GM18511 (cell line): ENCODE results near the gene FCRLA.

Experiments used
- ATAC-seq: cut with Tn5 transposase; IDR thresholded peaks from one replicate; pipeline ENCODE4 v1.9.1; 2021; ENCODE audit warnings: mild to moderate bottlenecking, moderate library complexity; ENCODE audit not compliant: unreplicated experiment

The FCRLA gene

DNA sequence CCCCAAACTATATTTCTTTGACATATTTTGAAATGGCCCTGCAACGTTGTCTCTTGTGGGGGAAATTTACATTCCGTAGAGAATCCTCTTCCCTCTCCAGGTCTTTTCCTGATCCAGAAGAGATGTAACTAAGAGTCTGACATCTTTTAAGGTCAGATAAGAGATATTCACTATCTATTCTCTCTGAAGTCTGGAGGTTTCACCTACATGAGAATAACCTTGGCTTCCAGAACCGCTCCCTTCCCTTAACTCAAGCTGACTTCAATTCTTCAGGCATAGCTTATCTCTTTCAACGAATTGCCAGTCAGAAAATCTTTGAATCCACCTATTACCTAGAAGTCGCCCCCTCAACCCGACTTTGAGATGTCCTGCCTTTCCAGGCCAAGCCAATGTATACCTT, 24.2 kb downstream of the FCRLA start:
- ATAC-seq = no peak

DNA sequence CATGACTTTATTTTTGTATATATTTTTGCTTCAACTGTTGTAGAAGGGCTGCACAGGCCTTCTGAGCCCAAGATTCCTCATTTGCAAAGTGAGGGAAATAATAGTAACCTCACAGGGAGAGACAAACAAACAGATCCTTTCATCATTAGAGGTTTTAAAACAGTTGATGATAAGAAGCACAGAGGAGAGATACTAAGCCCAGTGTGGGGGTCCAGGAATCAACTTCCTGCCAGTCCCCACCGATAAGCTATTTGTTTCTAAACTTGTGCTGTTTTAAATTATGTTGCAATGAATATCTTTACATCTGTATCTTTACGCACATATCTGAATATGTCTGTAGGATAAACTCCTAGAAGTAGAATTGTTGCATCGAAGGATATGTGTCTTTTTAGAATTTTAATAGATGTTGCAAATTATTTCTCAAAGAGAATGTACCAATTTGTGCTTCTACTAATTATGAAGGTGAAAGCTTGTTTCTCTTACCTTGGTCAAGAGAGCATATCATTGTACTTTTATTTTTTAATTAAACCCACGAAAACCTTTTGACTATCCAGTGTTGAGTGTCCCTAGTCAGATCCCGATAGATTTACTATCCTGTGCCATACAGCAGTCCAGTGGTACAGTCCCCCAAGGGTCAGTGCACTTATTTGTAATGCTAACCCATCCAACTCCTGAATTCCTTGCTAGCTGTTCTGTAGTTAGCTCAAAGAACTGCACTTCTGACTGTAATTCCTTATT, 25.1 kb downstream of the FCRLA start:
- ATAC-seq = no peak

DNA sequence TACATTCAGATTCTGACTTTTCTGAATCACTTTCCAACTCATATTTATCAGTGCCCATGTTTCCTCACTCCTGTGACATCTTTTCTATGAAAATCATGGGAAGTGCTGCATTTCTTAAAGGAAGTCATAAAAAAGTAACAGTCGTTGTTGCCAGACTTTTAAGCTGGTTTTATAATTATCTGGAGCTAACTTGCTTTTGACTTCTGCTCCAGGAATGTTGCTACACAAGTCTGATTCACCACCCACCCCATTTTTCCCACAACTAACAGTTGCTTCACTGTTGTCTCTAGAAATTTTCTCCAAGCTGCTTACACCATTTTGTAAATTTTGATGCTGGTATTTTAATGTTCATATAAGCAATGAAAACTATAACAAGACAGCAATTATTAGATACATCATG, 26.5 kb downstream of the FCRLA start:
- no peak for ATAC-seq

DNA sequence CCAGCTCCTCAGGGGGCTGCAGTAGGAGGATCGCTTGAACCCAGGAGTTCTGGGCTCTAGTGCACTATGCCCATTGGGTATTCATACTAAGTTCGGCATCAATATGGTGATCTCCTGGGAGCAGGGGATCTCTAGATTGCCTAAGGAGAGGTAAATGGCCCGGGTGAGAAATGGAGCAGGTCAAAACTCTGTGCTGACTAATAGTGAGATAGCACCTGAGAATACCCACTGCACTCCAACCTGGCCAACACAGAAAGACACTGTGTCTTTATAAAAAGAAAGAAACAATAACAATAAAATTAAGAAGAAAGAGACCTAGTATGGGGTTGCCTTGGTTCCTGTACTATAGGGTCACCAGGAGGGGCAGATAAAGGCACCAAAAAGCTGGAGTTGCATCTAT, 28.8 kb downstream of the FCRLA start:
- ATAC-seq = no peak

DNA sequence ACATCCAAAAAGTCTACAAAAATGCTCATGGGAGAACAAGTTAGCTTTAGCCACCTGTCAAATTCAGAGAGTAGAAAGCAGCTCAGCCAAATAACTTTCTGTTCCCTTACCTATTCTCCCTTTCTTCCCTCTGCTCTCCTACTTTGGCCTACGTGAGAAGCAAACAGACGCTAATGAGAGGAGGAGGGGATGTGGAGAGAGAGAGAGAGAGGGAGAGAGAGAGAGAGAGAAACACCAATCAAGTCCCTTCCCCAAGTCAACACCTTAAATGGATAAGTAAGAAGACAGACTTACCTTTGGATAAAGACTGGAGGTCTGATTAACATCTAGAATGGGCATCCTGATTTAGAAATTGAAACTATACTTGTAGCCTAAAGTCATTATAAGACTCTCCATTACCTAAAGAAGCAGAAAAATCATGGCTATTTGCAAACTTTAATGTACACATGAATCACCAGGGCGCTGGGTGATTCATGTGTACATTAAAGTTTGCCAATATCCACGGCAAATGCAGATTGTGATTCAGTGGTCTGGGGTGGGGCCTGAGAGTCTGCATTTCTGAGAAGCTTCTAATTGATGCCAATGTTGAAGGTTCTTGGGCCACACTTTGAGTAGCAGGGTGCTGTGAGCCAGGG, 29.4 kb downstream of the FCRLA start:
- no peak for ATAC-seq

DNA sequence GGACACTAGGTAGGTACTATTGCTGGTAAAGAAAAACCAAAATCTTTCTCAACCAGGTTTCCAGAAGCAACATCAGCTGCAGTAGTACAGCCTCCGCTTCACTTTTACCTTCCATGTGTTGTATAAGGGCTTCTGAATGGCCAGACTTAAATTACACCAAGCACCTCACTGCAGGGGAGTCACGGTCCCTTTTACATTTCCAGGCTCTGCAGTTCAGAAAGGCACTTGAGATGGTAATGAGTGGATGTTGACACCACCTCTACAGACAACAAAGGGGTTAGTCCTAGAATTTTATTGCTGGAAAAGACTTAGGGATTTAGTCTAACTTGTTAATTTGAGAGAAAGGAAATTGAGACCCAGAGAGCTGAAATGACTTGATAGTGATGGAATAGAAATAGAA, 30.6 kb downstream of the FCRLA start:
- ATAC-seq = no peak

DNA sequence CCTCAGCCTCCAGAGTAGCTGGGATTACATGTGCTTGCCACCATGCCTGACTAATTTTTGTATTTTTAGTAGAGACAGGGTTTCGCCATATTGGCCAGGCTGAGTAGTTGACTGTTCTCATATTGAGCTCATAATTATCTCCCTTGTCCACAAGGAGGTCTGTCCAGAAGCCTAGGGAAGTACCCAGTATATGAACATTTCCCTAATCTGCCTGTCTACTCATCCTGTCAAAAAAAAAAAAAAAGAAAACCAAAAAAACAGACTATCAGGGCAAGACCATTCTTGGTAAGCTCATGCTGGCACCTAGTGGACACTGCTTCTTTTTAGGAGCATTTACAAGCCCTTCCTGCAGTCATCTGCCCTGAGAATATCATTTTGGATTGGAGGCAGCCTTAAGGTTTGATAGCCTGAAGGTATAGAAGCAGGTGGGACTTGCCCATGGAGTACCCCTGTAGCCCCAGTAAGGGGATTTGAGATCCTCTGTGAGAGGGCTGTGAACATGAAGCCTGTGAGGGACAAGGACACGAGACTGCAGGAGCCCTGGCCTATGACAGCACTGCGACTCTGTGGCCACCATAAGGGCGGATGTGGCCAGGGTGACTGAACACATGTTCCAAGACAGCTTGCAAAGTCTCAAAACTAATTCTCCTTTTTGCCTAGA, 31.7 kb downstream of the FCRLA start:
- ATAC-seq = peak; percentile 73

DNA sequence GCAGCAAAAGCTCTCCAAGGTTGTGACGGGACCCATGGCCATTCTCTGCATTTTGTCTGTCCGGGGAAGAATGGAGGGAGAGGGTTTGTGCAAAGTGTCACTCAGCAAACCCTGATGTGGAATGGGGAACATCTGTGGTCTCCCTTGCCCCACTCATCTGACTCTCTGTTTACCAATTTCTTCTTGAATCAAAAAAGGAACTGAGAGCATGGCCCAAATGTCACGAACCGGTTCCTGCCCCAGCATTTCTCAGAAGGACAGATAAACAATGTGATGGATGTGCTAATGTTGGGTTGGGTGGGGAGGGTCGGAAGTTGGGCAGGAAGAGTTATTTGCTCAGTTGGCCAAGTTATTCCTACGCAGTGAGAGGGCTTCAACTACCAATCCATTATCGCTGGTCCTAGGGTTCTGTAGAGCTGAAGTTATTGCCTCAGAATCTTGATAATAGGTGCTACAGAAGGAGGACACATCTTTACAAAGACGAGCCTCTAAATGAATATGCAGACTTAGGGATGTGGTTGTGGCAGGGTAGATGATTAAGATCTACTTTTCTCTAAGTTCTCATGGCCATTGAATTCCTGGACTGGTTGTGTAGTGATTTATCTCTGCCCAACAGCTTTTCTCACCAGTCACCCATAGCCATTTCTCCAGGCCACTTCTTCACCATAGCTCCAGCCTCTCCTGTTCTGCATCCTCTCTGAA, 33.0 kb downstream of the FCRLA start:
- ATAC-seq = peak; percentile 39

DNA sequence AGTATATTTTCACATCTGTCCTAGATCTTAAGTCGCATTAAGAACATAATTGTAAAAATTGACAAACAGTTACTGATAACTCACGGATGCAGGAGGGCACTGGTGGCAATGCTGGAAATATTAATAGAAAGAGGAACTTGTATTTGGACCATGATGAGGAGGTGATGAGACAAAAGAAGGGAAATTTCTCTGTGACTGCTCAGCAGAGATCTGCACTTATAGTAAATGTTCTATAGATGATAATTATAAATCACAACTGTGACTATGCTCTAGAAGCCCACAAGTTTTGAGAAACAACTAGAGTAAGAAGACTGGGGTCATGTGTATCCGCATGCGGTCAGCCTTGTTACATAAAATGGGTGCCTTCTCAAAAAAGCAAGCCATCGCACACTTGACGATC, 33.9 kb downstream of the FCRLA start:
- no peak for ATAC-seq

DNA sequence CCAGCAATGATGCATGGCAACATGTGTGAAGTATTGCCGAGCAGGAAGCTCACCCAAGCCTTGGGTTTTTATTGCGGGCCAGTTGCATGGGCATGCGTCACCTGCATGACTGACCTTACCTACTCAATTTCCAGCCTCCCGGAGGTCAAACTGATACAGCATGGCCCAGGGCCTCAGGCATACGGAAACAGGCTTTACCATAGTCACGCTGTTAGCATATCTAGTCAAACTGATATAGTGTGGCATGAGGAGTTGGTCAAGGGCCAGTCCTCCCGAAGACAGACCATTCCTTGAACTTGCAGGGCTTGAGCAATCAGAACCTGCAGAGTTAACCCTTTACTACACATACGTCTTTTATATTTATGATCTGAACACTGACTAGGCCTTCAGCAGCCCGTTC, 36.2 kb downstream of the FCRLA start:
- ATAC-seq = no peak

DNA sequence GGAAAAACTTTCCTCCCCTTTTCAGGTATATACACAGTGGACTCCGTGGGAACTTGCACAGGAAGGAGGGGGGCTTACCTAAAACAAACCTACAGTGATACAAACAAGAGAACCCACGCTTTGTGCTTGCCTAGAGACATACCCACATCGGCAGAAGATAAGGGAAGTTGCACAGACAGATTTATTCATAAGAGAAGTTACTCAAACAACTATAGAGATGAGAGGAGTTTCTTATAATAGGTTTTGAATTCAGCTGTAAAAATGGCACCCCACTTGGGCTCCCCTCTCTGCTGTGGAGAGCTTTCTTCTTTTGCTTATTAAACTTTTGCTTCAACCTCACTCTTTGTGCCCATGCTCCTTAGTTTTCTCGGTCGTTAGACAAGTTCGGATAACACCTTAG, 40.8 kb downstream of the FCRLA start:
- no peak for ATAC-seq

DNA sequence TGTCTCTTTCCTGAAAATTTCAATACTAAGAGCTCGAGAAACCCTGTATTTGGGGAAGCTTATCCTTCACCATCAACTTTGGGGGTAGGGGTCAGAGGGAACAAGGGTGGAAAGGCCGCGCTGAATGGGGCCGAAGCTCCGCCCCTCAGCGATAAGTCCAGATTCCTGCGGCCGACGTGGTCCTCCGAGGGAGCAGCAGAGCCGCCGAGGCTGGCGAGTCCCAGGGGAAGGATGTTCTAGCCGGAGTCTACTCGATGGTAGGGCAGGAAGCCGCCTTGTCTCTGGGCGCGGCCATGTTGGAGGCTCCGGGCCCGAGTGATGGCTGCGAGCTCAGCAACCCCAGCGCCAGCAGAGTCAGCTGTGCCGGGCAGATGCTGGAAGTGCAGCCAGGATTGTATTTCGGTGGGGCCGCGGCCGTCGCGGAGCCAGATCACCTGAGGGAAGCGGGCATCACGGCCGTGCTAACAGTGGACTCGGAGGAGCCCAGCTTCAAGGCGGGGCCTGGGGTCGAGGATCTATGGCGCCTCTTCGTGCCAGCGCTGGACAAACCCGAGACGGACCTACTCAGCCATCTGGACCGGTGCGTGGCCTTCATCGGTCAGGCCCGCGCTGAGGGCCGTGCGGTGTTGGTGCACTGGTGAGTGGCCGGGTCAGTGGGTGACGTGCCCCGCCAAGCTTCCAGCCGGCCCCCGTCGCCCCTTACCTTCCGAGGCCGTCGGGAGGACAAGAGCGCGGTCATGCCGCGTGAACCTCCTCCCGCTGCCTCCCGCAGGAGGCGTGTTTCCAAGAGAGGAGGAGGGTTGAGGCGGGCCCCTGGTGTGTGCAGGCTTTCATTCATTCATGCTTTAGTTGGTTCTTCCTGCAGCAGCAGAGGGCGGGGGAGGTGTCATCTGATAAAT, 42.7 kb downstream of the FCRLA start, which contains the start of gene DUSP12:
TSS of gene DUSP12 (plus strand) at position 278 of the 899 bp plus-strand sequence. CDS start at position 294, 16 bp downstream.
- peak; percentile 97 for ATAC-seq

DNA sequence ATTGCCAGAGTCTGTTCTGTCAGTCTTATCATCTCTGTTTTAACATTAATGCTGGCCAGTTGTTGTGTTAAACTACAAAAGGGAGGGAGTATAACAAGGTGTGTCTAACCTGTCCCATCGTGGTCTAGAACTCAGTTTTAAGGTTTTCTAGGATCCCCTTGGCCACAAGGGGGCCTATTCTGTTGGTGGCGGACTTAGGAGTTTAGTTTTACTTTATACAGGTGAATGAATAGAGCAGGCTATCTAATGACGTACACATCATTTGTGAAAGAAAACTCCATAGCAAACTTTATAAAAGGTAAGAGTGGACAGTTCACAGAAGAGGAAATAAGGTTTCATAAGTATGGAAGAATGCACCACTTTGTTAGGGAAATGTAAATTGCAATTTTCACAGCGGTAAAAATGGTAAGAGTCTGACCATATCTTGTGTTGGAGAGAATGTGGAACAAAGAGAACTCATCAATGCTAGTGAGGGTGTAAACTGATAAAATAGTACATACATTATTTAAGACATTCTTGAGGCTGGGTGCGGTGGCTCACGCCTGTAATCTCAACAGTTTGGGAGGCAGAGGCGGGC, 56.6 kb downstream of the FCRLA start:
- ATAC-seq = no peak
